Osteoblast (primary cell): ENCODE data around the gene ZBTB8B. TPM values are rescaled to one million over a fixed set of nuclear protein-coding genes. Genes with fewer than 3 reads are reported as not detected.
"Not testable (repeated sequence)": the region's sequence is repeated elsewhere in the genome, so short reads cannot be mapped to it uniquely, and the experiment has no call there.

Experiments used
- DNase-seq: peaks from one replicate; pipeline ENCODE4 v3.0.0; 2011; ENCODE audit warnings: low spot score, mixed read lengths; ENCODE audit not compliant: insufficient read length; ENCODE audit errors: missing footprints
- H2AFZ ChIP-seq: 2 replicates; pipeline ENCODE4 v1.6.0; 2011; ENCODE audit warnings: mild to moderate bottlenecking, low read length
- H3K27ac ChIP-seq: 2 replicates; pipeline ENCODE4 v1.5.1; 2011; ENCODE audit warnings: mild to moderate bottlenecking, low read depth, low read length, moderate library complexity
- H3K27me3 ChIP-seq: 2 replicates; pipeline ENCODE4 v1.6.0; 2012; ENCODE audit warnings: mild to moderate bottlenecking, control low read depth, inconsistent platforms, low read length, moderate library complexity; ENCODE audit not compliant: insufficient read depth
- H3K36me3 ChIP-seq: 2 replicates; pipeline ENCODE4 v1.5.1; 2011; ENCODE audit warnings: mild to moderate bottlenecking, low read length, control low read depth, moderate library complexity; ENCODE audit not compliant: insufficient read depth
- H3K4me1 ChIP-seq: 2 replicates; pipeline ENCODE4 v1.5.1; 2011; ENCODE audit warnings: mild to moderate bottlenecking, low read length, control low read depth, moderate library complexity; ENCODE audit not compliant: insufficient read depth
- H3K4me2 ChIP-seq: 2 replicates; pipeline ENCODE4 v1.6.0; 2011; ENCODE audit warnings: mild to moderate bottlenecking, low read length; ENCODE audit not compliant: insufficient read depth
- H3K4me3 ChIP-seq: fragments of 200-600 bp; sonication (generic); 3 replicates; pipeline ENCODE4 v1.5.1; 2012; ENCODE audit warnings: mild to moderate bottlenecking, low read length, inconsistent platforms; ENCODE audit not compliant: insufficient read depth
- H3K79me2 ChIP-seq: 2 replicates; pipeline ENCODE4 v1.6.0; 2012; ENCODE audit warnings: mild to moderate bottlenecking, low read length, control low read depth, inconsistent platforms; ENCODE audit not compliant: insufficient read depth
- H3K9me3 ChIP-seq: 2 replicates; pipeline ENCODE4 v1.5.1; 2011; ENCODE audit warnings: low read depth, low read length, control low read depth
- H4K20me1 ChIP-seq: 2 replicates; pipeline ENCODE4 v1.6.0; 2012; ENCODE audit warnings: mild to moderate bottlenecking, low read length, control low read depth; ENCODE audit not compliant: insufficient read depth
- total RNA-seq: library from RNA; depleted of rRNA; stranded (reverse); fragments of >200 nt; gene quantifications from 2 replicates; pipeline ENCODE4 v1.2.3, GENCODE V29; 2012
- TF ChIP-seq, protein P1 (sequence below): IDR thresholded peaks from 2 replicates; pipeline ENCODE4 v1.5.1; 2011; ENCODE audit warnings: mild to moderate bottlenecking, low read depth, low read length, moderate library complexity; ENCODE audit errors: extremely low read depth

The ZBTB8B gene
- total RNA-seq, 1 donor: under 0.01 TPM

DNA sequence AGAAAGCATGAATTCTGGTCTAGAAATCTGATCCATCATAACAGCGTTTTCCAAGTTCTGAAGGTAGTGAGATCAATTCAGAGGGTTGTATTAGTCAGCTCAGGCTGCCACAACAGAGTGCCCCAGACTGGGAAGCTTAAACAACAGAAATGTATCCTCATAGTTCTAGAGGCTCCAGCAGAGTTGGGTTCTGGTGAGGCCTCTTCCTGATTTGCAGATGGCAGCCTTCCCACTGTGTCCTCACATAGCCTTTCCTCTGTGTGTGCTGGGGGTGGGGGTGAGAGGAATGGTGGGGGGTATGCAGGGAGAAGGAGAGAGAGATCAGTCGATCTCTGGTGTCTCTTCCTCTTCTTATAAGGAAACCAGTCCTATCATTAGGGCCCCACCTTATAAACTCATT, 15.1 kb downstream of the ZBTB8B start:
- H3K4me2 ChIP-seq: no peak overlapping the region
- no peaks in the 10 kb centered on the region for H3K36me3 ChIP-seq
- H3K9me3 ChIP-seq: no peaks in the 10 kb centered on the region
- DNase-seq: no peak
- H2AFZ ChIP-seq: no peak overlapping the region
- H3K27me3 ChIP-seq: peaks cover 12% of the 10 kb centered on the region
- TF ChIP-seq, protein P1, sequence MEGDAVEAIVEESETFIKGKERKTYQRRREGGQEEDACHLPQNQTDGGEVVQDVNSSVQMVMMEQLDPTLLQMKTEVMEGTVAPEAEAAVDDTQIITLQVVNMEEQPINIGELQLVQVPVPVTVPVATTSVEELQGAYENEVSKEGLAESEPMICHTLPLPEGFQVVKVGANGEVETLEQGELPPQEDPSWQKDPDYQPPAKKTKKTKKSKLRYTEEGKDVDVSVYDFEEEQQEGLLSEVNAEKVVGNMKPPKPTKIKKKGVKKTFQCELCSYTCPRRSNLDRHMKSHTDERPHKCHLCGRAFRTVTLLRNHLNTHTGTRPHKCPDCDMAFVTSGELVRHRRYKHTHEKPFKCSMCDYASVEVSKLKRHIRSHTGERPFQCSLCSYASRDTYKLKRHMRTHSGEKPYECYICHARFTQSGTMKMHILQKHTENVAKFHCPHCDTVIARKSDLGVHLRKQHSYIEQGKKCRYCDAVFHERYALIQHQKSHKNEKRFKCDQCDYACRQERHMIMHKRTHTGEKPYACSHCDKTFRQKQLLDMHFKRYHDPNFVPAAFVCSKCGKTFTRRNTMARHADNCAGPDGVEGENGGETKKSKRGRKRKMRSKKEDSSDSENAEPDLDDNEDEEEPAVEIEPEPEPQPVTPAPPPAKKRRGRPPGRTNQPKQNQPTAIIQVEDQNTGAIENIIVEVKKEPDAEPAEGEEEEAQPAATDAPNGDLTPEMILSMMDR: no peak
- H3K27ac ChIP-seq: no peak overlapping the region
- no peaks in the 10 kb centered on the region for H3K79me2 ChIP-seq
- no peak overlapping the region for H3K4me3 ChIP-seq
- H4K20me1 ChIP-seq: no peaks in the 10 kb centered on the region
- peaks cover under 1% of the 10 kb centered on the region for H3K4me1 ChIP-seq

GRCh38 chr1:32480761-32481160, 15.9 kb downstream of the ZBTB8B start:
- DNase-seq: no peak
- H3K4me3 ChIP-seq: no peak overlapping the region
- H3K4me1 ChIP-seq: peaks cover 8% of the 10 kb centered on the region
- no peaks in the 10 kb centered on the region for H4K20me1 ChIP-seq
- H3K4me2 ChIP-seq: no peak overlapping the region
- TF ChIP-seq, protein P1: no peak
- H2AFZ ChIP-seq: no peak overlapping the region
- no peaks in the 10 kb centered on the region for H3K9me3 ChIP-seq
- peaks cover 10% of the 10 kb centered on the region for H3K27me3 ChIP-seq
- H3K36me3 ChIP-seq: no peaks in the 10 kb centered on the region
- no peak overlapping the region for H3K27ac ChIP-seq
- H3K79me2 ChIP-seq: no peaks in the 10 kb centered on the region

DNA sequence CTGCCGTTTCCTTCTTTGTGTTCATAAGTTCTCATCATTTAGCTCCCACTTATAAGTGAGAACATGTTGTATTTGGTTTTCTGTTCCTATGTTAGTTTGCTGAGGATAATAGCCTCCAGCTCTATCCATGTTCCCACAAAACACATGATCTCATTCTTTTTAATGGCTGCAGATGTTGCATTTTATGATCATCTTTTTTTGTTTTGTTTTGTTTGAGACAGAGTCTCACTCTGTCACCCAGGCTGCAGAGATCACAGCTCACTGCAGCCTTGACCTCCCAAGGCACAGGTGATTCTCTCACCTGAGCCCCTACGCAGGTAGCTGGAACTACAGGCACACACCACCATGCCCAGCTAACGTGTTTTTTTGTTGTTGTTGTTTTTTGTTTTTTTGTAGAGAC, 16.9 kb downstream of the ZBTB8B start:
- not testable (repeated sequence) for H2AFZ ChIP-seq, H3K9me3 ChIP-seq, DNase-seq, H3K4me2 ChIP-seq, H3K36me3 ChIP-seq, H3K79me2 ChIP-seq, H4K20me1 ChIP-seq, H3K27ac ChIP-seq, H3K4me3 ChIP-seq, H3K27me3 ChIP-seq
- H3K4me1 ChIP-seq: peaks cover 14% of the 10 kb centered on the region

GRCh38 chr1:32485554-32486255, 20.8 kb downstream of the ZBTB8B start:
- H3K27me3 ChIP-seq: peaks cover 5% of the 10 kb centered on the region
- TF ChIP-seq, protein P1: no peak
- no peaks in the 10 kb centered on the region for H3K9me3 ChIP-seq
- H3K36me3 ChIP-seq: no peaks in the 10 kb centered on the region
- no peak for DNase-seq
- no peaks in the 10 kb centered on the region for H3K79me2 ChIP-seq
- no peaks in the 10 kb centered on the region for H4K20me1 ChIP-seq
- no peak overlapping the region for H3K4me3 ChIP-seq
- H3K4me2 ChIP-seq: peak overlapping the region; percentile 7
- H3K27ac ChIP-seq: no peak overlapping the region
- H2AFZ ChIP-seq: no peak overlapping the region
- H3K4me1 ChIP-seq: peaks cover 14% of the 10 kb centered on the region
